Right forelimb (tissue), 1 donor: ENCODE results near the gene SLC49A4.

ENCODE experiments used
- DNase-seq: peaks from one replicate; pipeline ENCODE4 v3.0.0-alpha.2; 2018

SLC49A4 gene

GRCh38 chr3:122911901-122912300 is 117.0 kb downstream of the SLC49A4 start:
- DNase-seq, result no peak

- DNase-seq, result no peak
Measured at GRCh38 chr3:122912772-122913538, 118.1 kb downstream of the SLC49A4 start.

- DNase-seq, result no peak
Measured at GRCh38 chr3:122913539-122914100, 118.8 kb downstream of the SLC49A4 start.

- DNase-seq, result no peak
Measured at GRCh38 chr3:122915300-122916055, 120.6 kb downstream of the SLC49A4 start.

GRCh38 chr3:122916084-122916483 is 121.2 kb downstream of the SLC49A4 start:
- DNase-seq, result no peak

GRCh38 chr3:122916580-122916979 is 121.7 kb downstream of the SLC49A4 start:
- DNase-seq, result no peak

GRCh38 chr3:122917412-122917811 is 122.5 kb downstream of the SLC49A4 start:
- DNase-seq, result no peak

GRCh38 chr3:122918576-122919290 is 123.9 kb downstream of the SLC49A4 start:
- DNase-seq, result no peak

- DNase-seq, result no peak
Measured at GRCh38 chr3:122919291-122919610, 124.4 kb downstream of the SLC49A4 start.

GRCh38 chr3:122920986-122921385 is 126.1 kb downstream of the SLC49A4 start:
- no peak for DNase-seq

GRCh38 chr3:122921791-122922651 is 127.2 kb downstream of the SLC49A4 start:
- no peak for DNase-seq

GRCh38 chr3:122923611-122924010 is 128.7 kb downstream of the SLC49A4 start:
- DNase-seq, result no peak

GRCh38 chr3:122924056-122924455 is 129.2 kb downstream of the SLC49A4 start:
- DNase-seq, result no peak

GRCh38 chr3:122925756-122926155 is 130.9 kb downstream of the SLC49A4 start:
- DNase-seq, result no peak

- DNase-seq, result no peak
Measured at GRCh38 chr3:122926322-122926721, 131.5 kb downstream of the SLC49A4 start.

- no peak for DNase-seq
Measured at GRCh38 chr3:122926811-122927210, 131.9 kb downstream of the SLC49A4 start.

GRCh38 chr3:122927726-122928125 is 132.9 kb downstream of the SLC49A4 start:
- no peak for DNase-seq

GRCh38 chr3:122928396-122929187 is 133.7 kb downstream of the SLC49A4 start:
- DNase-seq, result no peak

- no peak for DNase-seq
Measured at GRCh38 chr3:122929188-122930062, 134.6 kb downstream of the SLC49A4 start.
